ENCODE results near the gene MORN5. TPM values are rescaled to one million over a fixed set of nuclear protein-coding genes. Genes with fewer than 3 reads are reported as not detected.

MORN5 gene
- polyA plus RNA-seq, 1 donor: not detected

- no peak for DNase-seq
Measured at GRCh38 chr9:122239722-122240121, 80.0 kb downstream of the MORN5 start.

GRCh38 chr9:122244349-122244748 lies 84.6 kb downstream of the MORN5 start:
- DNase-seq: no peak

GRCh38 chr9:122246666-122247065 lies 87.0 kb downstream of the MORN5 start:
- no peak for DNase-seq

- DNase-seq: no peak
Measured at GRCh38 chr9:122248448-122248865, 88.7 kb downstream of the MORN5 start.

Other genes with a start within 250 kb of the MORN5 start
- gene TTLL11, start 66.6 kb upstream of the MORN5 start, polyA plus RNA-seq (ENCODE audit: insufficient read length): 27.9 TPM
- 58.6 TPM for gene NDUFA8, start 129 bp upstream of the MORN5 start, polyA plus RNA-seq (ENCODE audit: insufficient read length)
- 7.7 TPM for gene LHX6, start 69.0 kb downstream of the MORN5 start, polyA plus RNA-seq (ENCODE audit: insufficient read length)
- gene RBM18, start 104.9 kb downstream of the MORN5 start, polyA plus RNA-seq (ENCODE audit: insufficient read length): 30.9 TPM
- gene MRRF, start 105.0 kb downstream of the MORN5 start, polyA plus RNA-seq (ENCODE audit: insufficient read length): 26.7 TPM
- 4.7 TPM for gene PTGS1, start 211.1 kb downstream of the MORN5 start, polyA plus RNA-seq (ENCODE audit: insufficient read length)